K562 (cell line): ENCODE measurements around the gene PIM3. TPM values are rescaled to one million over a fixed set of nuclear protein-coding genes. Genes with fewer than 3 reads are reported as not detected.

Experiments used
- ARID4B ChIP-seq: sonication (generic); formaldehyde crosslinking; IDR thresholded peaks from 2 replicates; pipeline ENCODE4 v1.8.0; 2022; ENCODE audit warnings: mild to moderate bottlenecking, missing genetic modification reagents
- E4F1 ChIP-seq: fragments of 250-450 bp; sonication (Bioruptor Pico); IDR thresholded peaks from 2 replicates; pipeline ENCODE4 v1.5.0; 2021; ENCODE audit warnings: mild to moderate bottlenecking, borderline replicate concordance
- MCM2 ChIP-seq: fragments of 450-650 bp; IDR thresholded peaks from 2 replicates; pipeline ENCODE4 v1.6.1; 2017; ENCODE audit warnings: low read depth, mild to moderate bottlenecking
- MLX ChIP-seq, 2 experiments: fragments of 450-650 bp in 1 of 2; sonication (generic) in 1 of 2; formaldehyde crosslinking; conservative IDR thresholded peaks; 2 replicates each; pipeline versions ENCODE4 v1.4.0 to v1.8.1; 2020 to 2022; ENCODE audit warnings: mild to moderate bottlenecking in 1 of 2, missing genetic modification reagents in 1 of 2
- NCOR1 ChIP-seq: fragments of 450-650 bp; IDR thresholded peaks from 2 replicates; pipeline ENCODE4 v1.6.1; 2016; ENCODE audit warnings: mild to moderate bottlenecking, moderate library complexity
- PML ChIP-seq: IDR thresholded peaks from 2 replicates; pipeline ENCODE4 v1.6.1; 2012; ENCODE audit warnings: low read length, inconsistent platforms
- SAFB ChIP-seq: fragments of 200-400 bp; formaldehyde crosslinking; IDR thresholded peaks from 2 replicates; pipeline ENCODE4 v1.6.1; 2017; ENCODE audit warnings: low read depth, low read length, borderline replicate concordance
- TEAD4 ChIP-seq, 2 experiments: sonication (generic) in 1 of 2; formaldehyde crosslinking in 1 of 2; IDR thresholded peaks; 2 replicates each; pipeline versions ENCODE4 v1.6.1 to v1.8.0; 2012 to 2022; ENCODE audit warnings: borderline replicate concordance in 1 of 2, inconsistent platforms in 1 of 2, low read length in 1 of 2, mild to moderate bottlenecking in 1 of 2, missing genetic modification reagents in 1 of 2
- THAP12 ChIP-seq: fragments of 250-450 bp; sonication (Bioruptor Pico); IDR thresholded peaks from 2 replicates; pipeline ENCODE4 v1.9.0; 2021; ENCODE audit warnings: mild to moderate bottlenecking, inconsistent platforms
- YBX1 ChIP-seq: fragments of 450-650 bp; IDR thresholded peaks from 2 replicates; pipeline ENCODE4 v1.7.1; 2016; ENCODE audit warnings: mild to moderate bottlenecking
- ZNF3 ChIP-seq: fragments of 250-450 bp; sonication (Bioruptor Pico); IDR thresholded peaks from 2 replicates; pipeline ENCODE4 v1.5.0; 2021; ENCODE audit warnings: mild to moderate bottlenecking, moderate library complexity
- ZNF324 ChIP-seq: fragments of 250-450 bp; sonication (Bioruptor Pico); IDR thresholded peaks from 2 replicates; pipeline ENCODE4 v1.4.0; 2020; ENCODE audit warnings: mild to moderate bottlenecking
- ZNF354B ChIP-seq: fragments of 250-450 bp; sonication (Bioruptor Pico); IDR thresholded peaks from 2 replicates; pipeline ENCODE4 v1.4.0; 2020
- polyA plus RNA-seq, 8 experiments: library from polyadenylated mRNA; depleted of rRNA in 4 of 8; stranded (reverse) in 5 of 8; unstranded in 3 of 8; fragments of >200 nt; fragmentation: Nextera tagmentation in 2 of 8; fragmentation: Illumina TruSeq in 1 of 8; extraction: Ambion mirVana in 2 of 8; extraction: Trizol in 1 of 8; gene quantifications; 2 replicates each; pipeline versions ENCODE4 v1.2.1 to v1.2.3, GENCODE V29; 2011 to 2014; ENCODE audit warnings: inconsistent platforms in 1 of 8, missing spikeins in 1 of 8
- total RNA-seq, 7 experiments: library from RNA; depleted of rRNA in 6 of 7; stranded (reverse); fragments of >200 nt in 6 of 7; fragmentation: Illumina TruSeq in 2 of 7; extraction: Trizol in 2 of 7; gene quantifications; 2 replicates each; pipeline versions ENCODE4 v1.2.1 to v1.2.3, GENCODE V29; 2011 to 2021; ENCODE audit warnings: low replicate concordance in 1 of 7

The PIM3 gene
- total and polyA plus RNA-seq, 9 of the 15 experiments (the other 6 are each of a cell fraction or from before 2014, with no cell fraction given) = 0.24 to 40.5 (median 5.3) TPM

GRCh38 chr22:49942565-49943404 lies 17.8 kb upstream of the PIM3 start (continued):
- TF ChIP-seq MLX (CRISPR knock-in tag; conservative IDR thresholded peaks at IDR 0.05) = no peak
- no peak for TF ChIP-seq SAFB
- TF ChIP-seq ZNF354B (CRISPR knock-in tag) = no peak
- TF ChIP-seq ARID4B = no peak
- TF ChIP-seq MCM2 = no peak
- TF ChIP-seq ZNF3 = no peak
- no peak for TF ChIP-seq TEAD4 (IDR thresholded peaks at IDR 0.05; ENCODE audit: low read length)
- TF ChIP-seq TEAD4 (CRISPR knock-in tag; IDR thresholded peaks at IDR 0.05; ENCODE audit: borderline replicate concordance) = no peak
- no peak for TF ChIP-seq YBX1
- TF ChIP-seq THAP12 (CRISPR knock-in tag) = no peak
- TF ChIP-seq PML = no peak
- TF ChIP-seq ZNF324 (CRISPR knock-in tag) = no peak
- no peak for TF ChIP-seq NCOR1
- TF ChIP-seq E4F1 (CRISPR knock-in tag) = no peak
